ENCODE results near the gene PLA2G4A. TPM values are rescaled to one million over a fixed set of nuclear protein-coding genes. Genes with fewer than 3 reads are reported as not detected.

Gene PLA2G4A
- total RNA-seq, 2 experiments from 2014 or later = 0.11 TPM; not detected in 1

GRCh38 chr1:187018291-187018690 is 189.5 kb downstream of the PLA2G4A start:
- ATAC-seq (no peak), DNase-seq (no peak)
- intact Hi-C loops (cut with micrococcal nuclease) = no loop called here
- Mint-ChIP-seq H3K9me3 (no peaks in the 10 kb centered on the region), H3K4me3 (no peak overlapping the region), H3K4me1 (ENCODE audit: low read depth) (no peaks in the 10 kb centered on the region), H3K27me3 (peaks cover 5% of the 10 kb centered on the region), H3K27ac (no peak overlapping the region), H3K36me3 (ENCODE audit: low read depth) (no peaks in the 10 kb centered on the region)
- ChIA-PET CTCF (no interaction called here), POLR2A (no interaction called here)
- no peak for TF ChIP-seq CTCF (IDR thresholded peaks at IDR 0.05)

GRCh38 chr1:187027253-187027652 is 198.5 kb downstream of the PLA2G4A start:
- no peaks in the 10 kb centered on the region for H3K36me3 Mint-ChIP-seq (ENCODE audit: low read depth)
- POLR2A ChIA-PET = no interaction called here
- no peaks in the 10 kb centered on the region for H3K4me1 Mint-ChIP-seq (ENCODE audit: low read depth)
- CTCF ChIA-PET = no interaction called here
- H3K4me3 Mint-ChIP-seq = no peak overlapping the region
- no peak for DNase-seq
- no peaks in the 10 kb centered on the region for H3K27me3 Mint-ChIP-seq
- H3K27ac Mint-ChIP-seq = no peak overlapping the region
- H3K9me3 Mint-ChIP-seq = peaks cover 12% of the 10 kb centered on the region
- no peak for ATAC-seq
- no peak for TF ChIP-seq CTCF (IDR thresholded peaks at IDR 0.05)
- intact Hi-C loops (cut with micrococcal nuclease) = no loop called here

GRCh38 chr1:187032316-187032981 is 203.7 kb downstream of the PLA2G4A start:
- DNase-seq = no peak
- POLR2A ChIA-PET = no interaction called here
- Mint-ChIP-seq H3K36me3 (ENCODE audit: low read depth) (no peaks in the 10 kb centered on the region), H3K27ac (no peak overlapping the region), H3K9me3 (peaks cover 10% of the 10 kb centered on the region), H3K27me3 (no peaks in the 10 kb centered on the region), H3K4me3 (no peak overlapping the region), H3K4me1 (ENCODE audit: low read depth) (no peaks in the 10 kb centered on the region)
- intact Hi-C loops (cut with micrococcal nuclease) = no loop called here
- CTCF ChIA-PET = no interaction called here
- ATAC-seq = no peak
- TF ChIP-seq CTCF (IDR thresholded peaks at IDR 0.05) = no peak

- DNase-seq = no peak
- H3K4me3 Mint-ChIP-seq = no peak overlapping the region
- no peak for TF ChIP-seq CTCF (IDR thresholded peaks at IDR 0.05)
- ChIA-PET POLR2A (no interaction called here), CTCF (no interaction called here)
- intact Hi-C loops (cut with micrococcal nuclease) = no loop called here
- H3K36me3 Mint-ChIP-seq (ENCODE audit: low read depth) = no peaks in the 10 kb centered on the region
- H3K4me1 Mint-ChIP-seq (ENCODE audit: low read depth) = no peaks in the 10 kb centered on the region
- H3K27me3 Mint-ChIP-seq = no peaks in the 10 kb centered on the region
- no peak for ATAC-seq
- H3K27ac Mint-ChIP-seq = no peak overlapping the region
- H3K9me3 Mint-ChIP-seq = peaks cover 9% of the 10 kb centered on the region
These were observed 204.4 kb downstream of the PLA2G4A start for GRCh38 chr1:187032982-187033692.

GRCh38 chr1:187033693-187034390 is 205.1 kb downstream of the PLA2G4A start:
- ATAC-seq = no peak
- no peak for TF ChIP-seq CTCF (IDR thresholded peaks at IDR 0.05)
- no peak for DNase-seq
- Mint-ChIP-seq H3K27ac (no peak overlapping the region), H3K4me1 (ENCODE audit: low read depth) (no peaks in the 10 kb centered on the region), H3K4me3 (no peak overlapping the region), H3K27me3 (no peaks in the 10 kb centered on the region), H3K9me3 (peaks cover 4% of the 10 kb centered on the region), H3K36me3 (ENCODE audit: low read depth) (no peaks in the 10 kb centered on the region)
- intact Hi-C loops (cut with micrococcal nuclease) = no loop called here
- CTCF ChIA-PET = no interaction called here
- POLR2A ChIA-PET = no interaction called here

All from activated CD8-positive, alpha-beta T cell treated with anti-CD3 and anti-CD28 coated beads for 36 hours (primary cell).